DMS114 treated with DMSO at 0.1 percent for 48 hours (cell line): ENCODE data around the gene PTF1A.

Source experiments
- DNase-seq: peaks from one replicate; lab custom pipeline; 2025; ENCODE audit not compliant: unreplicated experiment; lab: John Stamatoyannopoulos, UW

The PTF1A gene

GRCh38 chr10:23186178-23186577 lies 5.9 kb upstream of the PTF1A start:
- no peak for DNase-seq

GRCh38 chr10:23186697-23187096 lies 5.4 kb upstream of the PTF1A start:
- no peak for DNase-seq

GRCh38 chr10:23187155-23187554 lies 5.0 kb upstream of the PTF1A start:
- DNase-seq = no peak

GRCh38 chr10:23189024-23189423 lies 3.1 kb upstream of the PTF1A start:
- no peak for DNase-seq

GRCh38 chr10:23190872-23191763 lies 994 bp upstream of the PTF1A start:
- no peak for DNase-seq

GRCh38 chr10:23192712-23193434 lies 761 bp downstream of the PTF1A start:
- no peak for DNase-seq

- DNase-seq = no peak
Measured at GRCh38 chr10:23193435-23194074, 1.4 kb downstream of the PTF1A start.

GRCh38 chr10:23194471-23194965 lies 2.4 kb downstream of the PTF1A start:
- DNase-seq = no peak

GRCh38 chr10:23194966-23195845 lies 3.1 kb downstream of the PTF1A start:
- no peak for DNase-seq

GRCh38 chr10:23195846-23196600 lies 3.9 kb downstream of the PTF1A start:
- DNase-seq = no peak

- no peak for DNase-seq
Measured at GRCh38 chr10:23196915-23197314, 4.8 kb downstream of the PTF1A start.

GRCh38 chr10:23197416-23197861 lies 5.3 kb downstream of the PTF1A start:
- DNase-seq = no peak

- no peak for DNase-seq
Measured at GRCh38 chr10:23198610-23198939, 6.5 kb downstream of the PTF1A start.

- DNase-seq = peak; percentile 41
Measured at GRCh38 chr10:23198940-23199767, 7.0 kb downstream of the PTF1A start.

GRCh38 chr10:23199768-23200511 lies 7.8 kb downstream of the PTF1A start:
- no peak for DNase-seq

- DNase-seq = no peak
Measured at GRCh38 chr10:23200586-23200985, 8.5 kb downstream of the PTF1A start.

GRCh38 chr10:23200997-23201652 lies 9.0 kb downstream of the PTF1A start:
- no peak for DNase-seq

GRCh38 chr10:23201837-23202236 lies 9.7 kb downstream of the PTF1A start:
- no peak for DNase-seq
